Cardiac fibroblast (primary cell): Measurements from ENCODE around the gene OR8A1.
A peak's percentile ranks its signal among the peaks of the same experiment; 100 is the strongest.

Source experiments
- DNase-seq, 2 donors: peaks; one replicate each; pipeline versions ENCODE4 v3.0.0 to v3.0.0-alpha.2; 2010; ENCODE audit warnings: low read depth in 2 of 2
- H3K4me3 ChIP-seq, 2 donors: replicated peaks in 1 of 2; 1 replicate in 1 of 2; 2 replicates in 1 of 2; pipeline ENCODE4 v1.5.1; 2011; ENCODE audit warnings: low read depth in 2 of 2, low read length in 2 of 2, mild to moderate bottlenecking in 2 of 2, moderate library complexity in 1 of 2
- TF ChIP-seq, protein P1 (sequence below): IDR thresholded peaks from one replicate; pipeline ENCODE4 v1.5.1; 2011; ENCODE audit warnings: low read depth, mild to moderate bottlenecking, low read length, inconsistent platforms

OR8A1 gene

DNA sequence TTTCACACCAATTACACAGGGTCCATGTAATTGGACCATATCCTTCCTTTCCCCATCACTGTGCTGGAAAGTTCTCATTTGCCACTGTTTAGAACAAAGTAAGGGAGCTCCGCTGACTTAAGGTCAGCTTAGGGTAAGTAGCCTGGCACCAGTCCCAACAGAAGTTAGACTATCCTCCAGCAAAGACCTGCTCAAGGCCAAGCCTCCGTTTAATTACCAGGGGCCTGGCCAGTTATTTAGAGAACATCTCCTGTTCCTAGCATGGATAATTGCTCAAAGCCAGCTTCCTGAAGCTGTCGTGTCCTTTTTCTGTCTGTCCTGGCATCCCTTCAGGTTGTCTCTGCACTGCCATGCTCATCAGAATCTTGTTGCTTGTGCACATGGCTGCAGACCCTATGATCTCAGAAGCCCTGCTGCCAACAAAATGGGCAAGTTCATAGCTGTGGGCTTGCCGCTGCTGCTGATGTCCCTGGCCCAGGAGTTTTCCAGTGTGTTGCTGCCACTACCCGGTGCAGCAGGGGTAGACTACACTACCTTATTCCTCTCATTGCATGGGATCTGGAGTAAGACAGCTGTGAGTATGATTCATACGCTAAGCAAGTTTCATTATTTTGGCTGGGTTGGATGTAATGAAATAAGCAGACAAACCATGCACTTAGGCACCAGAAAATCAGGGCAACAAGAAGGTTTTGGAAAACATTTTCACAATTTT is 8.1 kb downstream of the OR8A1 start:
- TF ChIP-seq, protein P1, sequence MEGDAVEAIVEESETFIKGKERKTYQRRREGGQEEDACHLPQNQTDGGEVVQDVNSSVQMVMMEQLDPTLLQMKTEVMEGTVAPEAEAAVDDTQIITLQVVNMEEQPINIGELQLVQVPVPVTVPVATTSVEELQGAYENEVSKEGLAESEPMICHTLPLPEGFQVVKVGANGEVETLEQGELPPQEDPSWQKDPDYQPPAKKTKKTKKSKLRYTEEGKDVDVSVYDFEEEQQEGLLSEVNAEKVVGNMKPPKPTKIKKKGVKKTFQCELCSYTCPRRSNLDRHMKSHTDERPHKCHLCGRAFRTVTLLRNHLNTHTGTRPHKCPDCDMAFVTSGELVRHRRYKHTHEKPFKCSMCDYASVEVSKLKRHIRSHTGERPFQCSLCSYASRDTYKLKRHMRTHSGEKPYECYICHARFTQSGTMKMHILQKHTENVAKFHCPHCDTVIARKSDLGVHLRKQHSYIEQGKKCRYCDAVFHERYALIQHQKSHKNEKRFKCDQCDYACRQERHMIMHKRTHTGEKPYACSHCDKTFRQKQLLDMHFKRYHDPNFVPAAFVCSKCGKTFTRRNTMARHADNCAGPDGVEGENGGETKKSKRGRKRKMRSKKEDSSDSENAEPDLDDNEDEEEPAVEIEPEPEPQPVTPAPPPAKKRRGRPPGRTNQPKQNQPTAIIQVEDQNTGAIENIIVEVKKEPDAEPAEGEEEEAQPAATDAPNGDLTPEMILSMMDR = no peak
- DNase-seq = no peak
- no peak overlapping the region for H3K4me3 ChIP-seq

DNA sequence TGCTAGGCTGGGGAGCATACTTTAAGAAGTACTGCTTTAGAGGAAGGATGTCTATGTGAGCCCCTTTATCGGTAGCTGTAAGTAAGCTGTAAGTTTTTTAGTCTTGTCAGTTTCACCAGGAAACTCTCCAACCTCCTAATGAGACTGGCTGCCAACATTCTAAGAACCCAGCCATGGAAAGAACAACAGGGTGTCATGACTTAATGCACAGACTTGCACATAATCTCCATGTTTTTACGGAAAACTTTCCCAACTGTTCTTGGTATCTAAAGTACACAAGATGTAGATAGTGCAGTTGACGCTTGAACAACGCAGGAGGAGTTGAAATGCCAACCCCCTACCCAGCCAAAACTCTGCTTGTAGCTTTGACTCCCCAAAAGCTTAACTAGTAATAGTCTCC is 9.0 kb downstream of the OR8A1 start:
- TF ChIP-seq, protein P1 = no peak

DNA sequence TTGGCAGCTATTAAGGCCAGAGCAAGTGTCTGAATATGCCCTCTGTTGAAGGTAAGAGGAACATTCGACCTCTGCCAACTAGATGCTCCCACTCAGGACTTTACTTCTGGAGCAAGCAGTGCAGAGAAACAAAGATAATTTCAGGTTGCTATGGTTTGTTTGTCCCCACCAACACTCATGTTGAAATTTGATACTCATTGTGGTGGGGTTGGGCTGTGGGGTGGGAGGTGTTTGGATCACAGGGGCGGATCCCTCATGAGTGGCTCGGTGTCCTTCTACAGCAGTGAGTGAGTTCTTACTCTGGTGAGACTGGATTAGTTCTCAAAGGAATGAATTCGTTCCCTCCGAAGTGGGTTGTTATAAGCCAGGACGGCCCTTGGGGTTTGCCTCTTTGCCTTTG is 12.0 kb downstream of the OR8A1 start:
- DNase-seq = no peak
- TF ChIP-seq, protein P1 = no peak
- no peak overlapping the region for H3K4me3 ChIP-seq

More for the DNA sequence above, 9.0 kb downstream of the OR8A1 start:
- peak in 1 of 2 donors; percentile 17 for DNase-seq
- no peak overlapping the region for H3K4me3 ChIP-seq

DNA sequence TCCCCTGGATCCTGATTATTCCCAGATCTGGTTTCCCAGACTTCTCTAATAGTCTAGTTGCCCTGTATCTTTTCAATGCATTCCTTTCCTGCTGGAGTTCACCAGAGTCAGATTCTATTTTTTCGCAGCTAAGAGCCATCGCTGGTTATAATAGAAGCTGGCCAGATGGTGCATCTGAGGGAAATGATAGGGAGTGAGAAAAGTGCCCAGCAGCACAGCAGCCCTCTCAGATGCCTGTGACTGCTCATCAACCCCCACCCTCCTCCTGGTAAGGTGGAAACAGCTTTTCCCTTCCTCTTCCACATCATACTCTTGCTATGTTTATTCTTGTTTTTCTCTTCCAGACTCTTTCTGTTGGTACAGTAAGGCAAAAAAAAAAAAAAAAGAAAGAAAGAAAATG is 12.8 kb downstream of the OR8A1 start:
- H3K4me3 ChIP-seq = no peak overlapping the region
- TF ChIP-seq, protein P1 = no peak
- no peak for DNase-seq

DNA sequence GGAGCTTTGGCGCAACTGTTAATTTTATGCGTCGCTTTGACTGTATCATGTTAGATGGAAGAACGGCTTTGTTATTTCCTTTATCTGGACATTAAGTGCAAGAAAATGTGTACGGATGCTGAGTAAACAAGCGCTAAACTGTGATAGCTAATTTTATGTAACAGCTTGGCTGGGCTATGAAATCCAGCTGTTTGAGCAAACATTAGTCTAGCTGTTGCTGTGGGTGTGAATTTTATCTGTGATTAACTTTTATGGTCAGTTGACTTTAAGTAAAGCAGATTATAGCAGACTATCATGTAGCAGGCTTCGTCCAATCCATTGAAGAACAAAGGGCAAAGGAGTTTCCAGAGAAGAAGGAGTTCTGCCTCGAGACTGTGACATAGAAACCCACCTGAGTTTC is 14.0 kb downstream of the OR8A1 start:
- DNase-seq = no peak
- no peak overlapping the region for H3K4me3 ChIP-seq
- TF ChIP-seq, protein P1 = no peak

DNA sequence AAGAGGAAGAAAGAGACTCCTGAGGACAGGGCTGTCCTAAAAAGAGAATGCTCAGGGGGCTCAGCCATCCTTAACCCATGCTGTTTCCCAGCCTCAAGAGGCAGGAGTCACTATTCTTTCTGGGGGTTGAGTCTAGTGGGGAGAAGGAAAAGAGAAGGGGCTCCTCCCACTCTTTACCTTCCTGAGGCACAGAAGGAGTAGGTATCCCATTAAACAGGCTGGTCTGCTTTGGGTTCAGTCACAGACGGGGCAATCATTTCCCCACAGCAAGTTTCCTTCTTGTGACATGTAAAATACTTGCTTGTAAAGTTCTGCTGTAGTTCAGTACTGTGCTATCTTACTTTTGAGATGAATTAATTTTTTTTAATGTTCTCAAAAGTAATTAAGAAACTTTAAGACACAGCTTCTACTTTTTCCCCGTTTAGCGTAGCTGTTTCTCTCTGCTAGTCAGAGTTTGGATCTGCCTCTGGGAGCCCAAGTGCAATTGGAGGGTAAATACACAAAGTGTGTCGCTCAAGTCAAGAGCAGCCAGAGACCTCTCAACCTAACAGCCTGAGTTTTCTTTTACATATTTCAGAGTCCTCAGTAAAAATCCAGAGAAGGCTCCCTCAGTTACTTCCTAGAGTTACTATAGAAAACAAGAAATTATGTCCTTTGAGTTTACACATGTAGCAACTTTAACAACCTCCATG is 15.0 kb downstream of the OR8A1 start:
- H3K4me3 ChIP-seq = no peak overlapping the region
- TF ChIP-seq, protein P1 = no peak
- no peak for DNase-seq
